GM12874 (cell line): ENCODE data around the gene NFX1.

Experiments
- CTCF ChIP-seq: IDR thresholded peaks from 2 replicates; pipeline ENCODE4 v1.5.1; 2011; ENCODE audit warnings: low read depth, mild to moderate bottlenecking, control low read depth, low read length, moderate library complexity; ENCODE audit not compliant: insufficient read depth

The NFX1 gene

GRCh38 chr9:33378121-33378795 lies 87.9 kb downstream of the NFX1 start:
- TF ChIP-seq CTCF, result no peak

GRCh38 chr9:33379666-33380389 lies 89.5 kb downstream of the NFX1 start:
- no peak for TF ChIP-seq CTCF

- TF ChIP-seq CTCF, result no peak
These were observed 90.2 kb downstream of the NFX1 start for GRCh38 chr9:33380390-33381094.

- TF ChIP-seq CTCF, result no peak
These were observed 91.0 kb downstream of the NFX1 start for GRCh38 chr9:33381231-33381791.

GRCh38 chr9:33388110-33388994 lies 98.0 kb downstream of the NFX1 start:
- no peak for TF ChIP-seq CTCF

GRCh38 chr9:33393581-33393980 lies 103.3 kb downstream of the NFX1 start:
- no peak for TF ChIP-seq CTCF
